ENCODE results near the gene SPEF1.

SPEF1 gene

GRCh38 chr20:3739926-3740451 lies 41.3 kb downstream of the SPEF1 start:
- H2AFZ ChIP-seq (ENCODE audit: low read length): no peak overlapping the region
- no peaks in the 10 kb centered on the region for H3F3A ChIP-seq (ENCODE audit: insufficient read depth, low read length)
- H3K4me1 ChIP-seq (ENCODE audit: insufficient read depth, low read length, severe bottlenecking): no peaks in the 10 kb centered on the region
- no peak overlapping the region for H3K9ac ChIP-seq (ENCODE audit: low read length)
- no peak overlapping the region for H3K4me3 ChIP-seq (ENCODE audit: low read depth, low read length, poor library complexity, severe bottlenecking)
- no peaks in the 10 kb centered on the region for H3K79me2 ChIP-seq (ENCODE audit: insufficient read depth, low read length)
- H3K4me2 ChIP-seq (ENCODE audit: low read length): no peak overlapping the region
- H4K20me1 ChIP-seq (ENCODE audit: insufficient read depth, low read length): no peaks in the 10 kb centered on the region
- no peak overlapping the region for H3K27ac ChIP-seq (ENCODE audit: low read depth, low read length, poor library complexity, severe bottlenecking)
- H3K9me2 ChIP-seq (ENCODE audit: low read depth, low read length): no peaks in the 10 kb centered on the region
- peaks cover 5% of the 10 kb centered on the region; the same call in 1 of the 2 replicates for H3K27me3 ChIP-seq (ENCODE audit: insufficient read depth, low read length)
- TF ChIP-seq CTCF (IDR thresholded peaks at IDR 0.05; ENCODE audit: low read length) (no peak), EZH2 (IDR thresholded peaks at IDR 0.05; ENCODE audit: borderline replicate concordance, low read length) (no peak)
- no peaks in the 10 kb centered on the region for H3K9me3 ChIP-seq (ENCODE audit: low read length)
- no peaks in the 10 kb centered on the region for H3K36me3 ChIP-seq (ENCODE audit: insufficient read depth, low read length)

- Histone ChIP-seq H4K20me1 (ENCODE audit: insufficient read depth, low read length) (no peaks in the 10 kb centered on the region), H3K9me2 (ENCODE audit: low read depth, low read length) (no peaks in the 10 kb centered on the region), H3K27ac (ENCODE audit: low read depth, low read length, poor library complexity, severe bottlenecking) (no peak overlapping the region), H3K9me3 (ENCODE audit: low read length) (no peaks in the 10 kb centered on the region), H3K4me3 (ENCODE audit: low read depth, low read length, poor library complexity, severe bottlenecking) (no peak overlapping the region), H3K4me1 (ENCODE audit: insufficient read depth, low read length, severe bottlenecking) (no peaks in the 10 kb centered on the region), H3K9ac (ENCODE audit: low read length) (no peak overlapping the region), H3K79me2 (ENCODE audit: insufficient read depth, low read length) (no peaks in the 10 kb centered on the region), H2AFZ (ENCODE audit: low read length) (no peak overlapping the region), H3K36me3 (ENCODE audit: insufficient read depth, low read length) (no peaks in the 10 kb centered on the region), H3F3A (ENCODE audit: insufficient read depth, low read length) (no peaks in the 10 kb centered on the region), H3K4me2 (ENCODE audit: low read length) (no peak overlapping the region), H3K27me3 (ENCODE audit: insufficient read depth, low read length) (peaks cover 5% of the 10 kb centered on the region; the same call in 1 of the 2 replicates)
- TF ChIP-seq CTCF (IDR thresholded peaks at IDR 0.05; ENCODE audit: low read length): no peak
- no peak for TF ChIP-seq EZH2 (IDR thresholded peaks at IDR 0.05; ENCODE audit: borderline replicate concordance, low read length)
Observed at GRCh38 chr20:3739054-3739925, 42.0 kb downstream of the SPEF1 start.

- Histone ChIP-seq H3K9me3 (ENCODE audit: low read length) (no peaks in the 10 kb centered on the region), H2AFZ (ENCODE audit: low read length) (no peak overlapping the region), H4K20me1 (ENCODE audit: insufficient read depth, low read length) (no peaks in the 10 kb centered on the region), H3K27me3 (ENCODE audit: insufficient read depth, low read length) (no peaks in the 10 kb centered on the region), H3K27ac (ENCODE audit: low read depth, low read length, poor library complexity, severe bottlenecking) (no peak overlapping the region), H3K4me1 (ENCODE audit: insufficient read depth, low read length, severe bottlenecking) (no peaks in the 10 kb centered on the region), H3F3A (ENCODE audit: insufficient read depth, low read length) (no peaks in the 10 kb centered on the region), H3K9ac (ENCODE audit: low read length) (no peak overlapping the region), H3K4me2 (ENCODE audit: low read length) (no peak overlapping the region), H3K9me2 (ENCODE audit: low read depth, low read length) (no peaks in the 10 kb centered on the region), H3K36me3 (ENCODE audit: insufficient read depth, low read length) (no peaks in the 10 kb centered on the region), H3K4me3 (ENCODE audit: low read depth, low read length, poor library complexity, severe bottlenecking) (no peak overlapping the region), H3K79me2 (ENCODE audit: insufficient read depth, low read length) (no peaks in the 10 kb centered on the region)
- TF ChIP-seq CTCF (IDR thresholded peaks at IDR 0.05; ENCODE audit: low read length): no peak
- TF ChIP-seq EZH2 (IDR thresholded peaks at IDR 0.05; ENCODE audit: borderline replicate concordance, low read length): no peak
Observed at GRCh38 chr20:3738111-3739053, 42.9 kb downstream of the SPEF1 start.
